HG03378 (cell line): ENCODE measurements around the gene ANKRD17.
"Not testable (repeated sequence)": the region's sequence is repeated elsewhere in the genome, so short reads cannot be mapped to it uniquely, and the experiment has no call there.

ENCODE experiments used
- ATAC-seq: cut with Tn5 transposase; IDR thresholded peaks from one replicate; pipeline ENCODE4 v1.9.1; 2021; ENCODE audit warnings: mild to moderate bottlenecking, moderate library complexity; ENCODE audit not compliant: unreplicated experiment

The ANKRD17 gene

DNA sequence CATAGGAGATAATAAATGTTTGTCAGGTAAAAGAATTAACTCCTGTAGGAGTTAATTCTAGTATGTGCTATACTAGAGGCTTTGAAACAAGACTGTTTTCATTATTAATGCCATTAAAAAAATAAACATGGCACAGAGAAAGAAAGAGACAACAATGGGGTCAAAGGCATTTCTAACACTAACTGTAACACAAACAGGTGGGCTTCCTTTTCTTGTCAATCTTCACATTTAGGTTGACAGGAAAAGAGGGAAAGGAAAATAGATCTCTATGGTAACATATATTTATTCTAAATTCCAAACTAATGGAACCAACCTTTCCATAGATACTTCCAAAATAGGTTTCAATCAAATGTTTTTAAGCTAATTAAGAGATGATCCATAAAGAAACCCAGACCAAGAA is 9.8 kb downstream of the ANKRD17 start:
- ATAC-seq = no peak

DNA sequence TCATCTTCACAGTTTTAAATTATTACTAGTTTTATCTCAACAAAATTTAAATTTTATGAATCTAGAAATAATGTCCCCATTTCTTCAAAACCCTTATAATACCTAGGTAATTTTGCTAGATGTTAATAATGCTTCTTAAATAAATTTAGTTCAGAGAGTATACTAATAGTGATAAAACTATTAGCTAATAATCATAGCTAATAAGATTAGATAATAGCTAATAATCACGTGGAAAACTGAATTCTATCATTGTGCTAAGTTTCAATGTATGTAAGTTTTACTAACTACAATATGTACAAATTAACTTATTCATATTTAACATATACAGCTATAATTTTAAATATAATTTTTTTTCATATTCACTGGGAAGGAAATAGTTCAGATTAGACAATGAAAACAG is 10.2 kb downstream of the ANKRD17 start:
- no peak for ATAC-seq

DNA sequence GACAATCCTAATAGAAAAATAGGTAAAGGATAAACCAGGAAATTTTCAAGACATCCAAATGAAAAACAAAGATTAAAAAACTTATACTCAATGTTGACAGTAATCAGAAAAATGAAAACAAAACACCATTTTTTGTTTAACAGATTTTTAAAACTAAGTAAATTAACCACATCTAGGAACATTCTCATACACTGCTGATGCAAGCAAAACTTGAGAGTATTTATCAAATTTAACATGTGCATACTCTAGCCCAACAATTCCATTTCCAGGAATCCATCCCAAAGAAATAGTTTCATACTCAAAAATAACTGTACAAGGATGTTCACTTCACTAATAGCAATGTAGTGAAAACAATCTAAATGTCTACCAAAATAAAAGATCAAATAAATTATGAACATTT is 11.5 kb downstream of the ANKRD17 start:
- no peak for ATAC-seq

DNA sequence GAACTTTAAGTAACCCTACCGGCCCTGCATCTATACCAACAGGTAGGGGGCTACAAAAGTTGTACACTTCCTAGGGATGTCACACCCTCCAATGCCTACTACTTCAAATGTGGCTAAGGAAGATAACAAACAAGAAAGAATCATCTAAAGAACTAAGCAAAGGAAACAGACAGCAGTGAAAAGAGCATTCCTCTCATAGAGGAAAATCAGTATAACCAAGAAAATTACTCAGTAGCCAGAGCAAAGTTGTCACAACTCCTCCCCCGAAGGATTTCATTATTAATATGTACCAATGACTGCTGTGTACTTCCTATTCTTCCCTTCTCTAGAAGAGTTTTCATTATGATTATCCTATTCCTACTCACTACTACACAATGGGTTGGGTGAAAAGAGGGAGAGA is 12.6 kb downstream of the ANKRD17 start:
- no peak for ATAC-seq

DNA sequence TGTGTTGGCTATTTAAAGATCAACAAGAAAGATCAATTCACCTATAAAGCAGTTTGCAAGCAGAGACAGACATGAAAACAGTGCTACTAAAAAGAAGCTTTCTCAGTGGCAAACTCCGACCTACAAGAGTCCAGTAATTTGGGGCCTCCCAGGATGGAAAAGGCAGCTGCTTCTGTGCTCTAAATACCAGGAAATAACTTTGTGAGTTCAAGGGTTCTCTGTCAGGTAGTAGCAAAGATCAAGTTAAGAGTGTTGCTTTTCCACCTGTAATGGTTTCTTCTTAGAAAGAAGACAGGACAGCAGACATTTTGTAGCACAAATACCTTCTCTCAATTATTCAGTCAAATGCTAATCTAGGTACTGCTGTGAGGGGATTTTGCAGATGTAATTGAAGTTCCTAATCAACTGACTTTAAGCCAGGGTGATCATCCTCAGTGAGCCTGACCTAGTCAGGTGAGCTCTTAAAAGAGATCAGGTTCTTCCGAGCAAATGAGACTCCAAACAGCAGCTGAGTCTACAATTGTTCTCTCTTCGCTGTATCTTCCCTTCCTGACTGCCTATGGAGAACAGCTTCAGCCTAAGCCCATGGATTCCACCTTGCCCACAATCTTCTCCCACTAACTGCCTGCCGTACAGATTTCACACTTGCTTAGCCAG is 13.5 kb downstream of the ANKRD17 start:
- no peak for ATAC-seq

DNA sequence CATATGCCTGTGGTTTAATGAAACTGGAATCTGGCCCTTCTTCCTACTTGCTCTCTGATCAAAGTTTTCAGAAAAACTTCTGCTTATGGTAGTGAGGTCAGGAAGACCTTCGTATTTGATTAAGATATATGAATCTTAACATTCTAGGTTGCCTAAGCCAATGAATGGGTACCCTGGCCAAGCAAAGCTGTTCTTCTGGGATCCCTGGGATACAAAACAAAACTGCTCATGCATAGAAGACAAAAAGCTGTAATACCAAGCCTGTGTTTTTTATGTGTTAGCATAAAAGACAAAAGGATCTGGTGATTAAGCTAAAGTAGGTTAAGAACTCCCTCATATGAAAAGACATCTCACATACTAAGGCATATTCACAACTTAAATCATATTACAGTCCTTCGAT is 21.6 kb downstream of the ANKRD17 start:
- no peak for ATAC-seq

DNA sequence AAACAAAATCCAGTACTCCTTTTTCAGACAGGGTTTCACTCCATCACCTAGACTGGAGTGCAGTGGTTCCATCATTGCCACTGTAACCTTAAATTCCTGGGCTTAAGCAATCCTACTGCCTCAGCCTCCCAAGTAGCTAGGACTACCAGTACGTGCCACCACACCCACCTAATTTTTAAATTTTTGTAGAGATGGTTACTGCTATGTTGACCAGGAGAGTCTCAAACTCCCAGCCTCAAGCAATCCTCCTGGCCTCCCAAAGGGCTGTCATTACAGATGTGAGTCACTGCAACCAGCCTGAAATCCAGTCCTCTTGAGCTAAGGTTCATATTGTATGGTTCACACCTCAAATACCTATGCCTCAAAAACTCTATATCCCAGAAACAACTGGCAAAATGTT is 22.4 kb downstream of the ANKRD17 start:
- ATAC-seq = no peak

DNA sequence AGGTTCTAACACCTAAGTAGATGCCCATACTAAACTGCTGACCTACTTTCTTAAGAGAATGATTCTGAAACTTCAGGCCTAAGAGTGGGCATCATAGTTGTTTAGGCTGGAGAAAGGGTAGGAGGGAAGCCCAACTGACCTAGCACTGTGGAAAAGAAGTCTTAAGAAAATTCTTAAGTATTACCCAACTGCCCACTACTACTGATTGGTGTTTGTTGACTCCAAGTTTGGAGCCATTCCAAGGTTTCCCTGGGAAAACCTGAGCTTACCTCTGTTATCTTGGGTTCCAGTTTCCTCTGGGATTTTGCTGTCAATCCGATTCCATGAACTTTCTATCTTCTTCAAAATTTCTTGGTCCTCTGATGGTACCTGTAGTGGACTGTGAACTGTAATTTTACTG is 23.9 kb downstream of the ANKRD17 start:
- no peak for ATAC-seq

DNA sequence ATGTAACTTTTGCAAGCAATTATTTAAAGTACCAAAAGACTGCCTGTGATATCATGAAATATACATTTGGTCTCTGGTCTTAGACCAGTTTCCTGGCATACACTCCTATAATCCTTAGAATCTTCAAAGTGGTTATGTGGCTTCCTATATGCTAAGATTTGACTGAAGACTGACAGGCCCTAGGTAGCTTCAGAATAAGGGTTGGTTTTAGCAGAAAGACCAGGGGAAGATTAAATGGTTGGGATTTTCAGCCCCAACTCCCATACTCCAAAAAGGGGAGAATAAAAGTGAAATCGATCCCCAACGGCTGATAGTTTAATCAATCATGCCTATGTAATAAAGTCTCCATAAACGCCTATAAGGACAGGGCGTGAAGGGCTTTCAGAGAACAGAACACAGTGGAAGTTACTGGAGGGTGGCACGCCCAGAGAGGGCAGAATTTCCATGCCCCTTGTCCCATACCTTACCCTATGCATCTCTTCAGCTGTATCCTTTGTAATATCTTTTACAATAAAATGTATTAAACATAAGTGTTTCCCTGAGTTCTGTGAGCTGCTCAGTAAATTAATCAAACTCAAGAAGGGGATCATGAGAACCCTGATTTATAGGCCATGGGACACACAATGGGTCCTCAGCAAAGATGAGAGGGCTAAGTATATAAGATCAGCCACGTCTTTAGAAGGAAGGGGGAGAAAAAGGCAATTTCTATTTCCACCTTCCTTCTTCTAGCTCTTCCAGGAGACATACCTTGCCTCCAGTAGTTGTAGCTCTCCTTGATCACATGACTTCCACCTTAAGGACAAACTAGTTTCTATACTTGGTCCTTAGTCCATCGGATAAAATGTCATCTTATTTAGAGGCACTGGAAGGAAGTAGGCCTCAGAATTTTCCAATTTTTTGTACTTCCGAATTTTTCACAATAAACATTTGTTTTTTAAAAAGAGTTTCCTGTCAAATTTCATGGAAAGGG is 26.8 kb downstream of the ANKRD17 start:
- ATAC-seq = no peak

DNA sequence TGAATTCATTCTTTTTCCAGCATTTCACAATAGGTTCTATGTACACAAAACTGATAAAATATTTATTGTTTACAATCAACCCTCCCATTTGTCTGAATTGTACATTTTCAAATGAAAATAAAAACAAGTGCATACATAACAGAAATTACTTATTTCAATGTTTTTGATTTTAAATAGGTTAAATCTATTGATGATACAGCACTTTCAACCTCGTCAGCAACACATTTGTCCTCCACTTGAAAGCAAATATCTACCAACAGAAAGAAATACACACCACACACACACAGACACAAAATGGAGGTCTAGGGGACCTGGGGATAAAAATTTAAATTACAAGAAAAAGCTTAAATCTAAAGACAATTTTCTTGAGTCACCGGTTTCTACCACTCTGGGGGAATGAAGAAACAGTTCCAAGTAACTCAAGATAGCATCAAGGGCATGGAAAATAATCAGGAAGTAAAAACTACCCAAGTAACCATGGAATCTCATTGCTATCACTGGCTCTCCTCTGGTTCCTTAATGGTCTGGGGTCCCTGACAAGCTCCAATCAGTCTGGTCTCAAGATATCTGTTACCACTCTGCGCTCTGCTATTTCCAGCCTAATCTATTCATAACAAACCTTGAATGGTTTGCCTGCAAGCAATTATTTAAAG is 27.6 kb downstream of the ANKRD17 start:
- no peak for ATAC-seq

DNA sequence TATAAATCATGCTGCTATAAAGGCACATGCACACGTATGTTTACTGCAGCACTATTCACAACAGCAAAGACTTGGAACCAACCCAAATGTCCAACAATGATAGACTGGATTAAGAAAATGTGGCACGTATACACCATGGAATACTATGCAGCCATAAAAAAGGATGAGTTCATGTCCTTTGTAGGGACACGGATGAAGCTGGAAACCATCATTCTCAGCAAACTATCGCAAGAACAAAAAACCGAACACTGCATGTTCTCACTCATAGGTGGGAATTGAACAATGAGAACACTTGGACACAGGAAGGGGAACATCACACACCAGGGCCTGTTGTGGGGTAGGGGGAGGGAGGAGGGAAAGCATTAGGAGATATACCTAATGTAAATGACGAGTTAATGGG is 29.8 kb downstream of the ANKRD17 start:
- ATAC-seq = not testable (repeated sequence)

DNA sequence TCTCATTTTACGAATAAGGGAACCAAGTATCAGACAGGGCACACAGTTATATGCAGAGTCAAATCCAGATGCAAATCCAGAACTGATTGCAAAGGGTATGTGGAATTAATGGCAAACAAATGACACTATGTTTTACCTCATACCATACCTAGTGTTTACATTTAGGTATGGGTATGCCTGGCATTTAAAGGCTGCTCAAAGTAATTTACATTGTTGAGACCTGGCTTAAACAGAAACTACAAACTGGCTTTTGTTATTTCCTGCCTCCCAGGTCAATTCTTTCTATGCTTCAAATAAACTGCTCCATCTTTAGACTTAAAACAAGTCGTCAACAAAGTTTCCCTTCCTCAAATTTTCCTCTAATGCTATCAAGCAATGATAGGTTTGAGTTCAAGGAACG is 33.7 kb downstream of the ANKRD17 start:
- ATAC-seq = no peak

DNA sequence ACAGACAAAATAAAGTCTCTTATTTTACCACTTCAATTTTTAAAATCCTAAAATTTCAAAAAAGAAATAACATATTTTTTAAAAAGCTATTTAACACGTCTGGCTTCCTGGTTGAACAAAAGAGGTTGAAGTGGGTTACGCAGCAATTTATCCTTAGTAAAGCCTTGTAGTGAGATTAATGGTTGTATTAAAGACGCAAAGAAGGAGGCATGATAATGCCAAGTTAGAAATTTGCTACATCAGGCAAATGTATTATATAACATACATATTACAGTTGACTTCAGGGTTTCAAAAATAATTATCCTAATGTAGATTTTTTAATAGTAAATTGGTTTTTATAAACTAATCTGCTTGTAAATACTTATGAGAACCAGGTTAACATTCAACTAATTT is 35.3 kb downstream of the ANKRD17 start:
- no peak for ATAC-seq

DNA sequence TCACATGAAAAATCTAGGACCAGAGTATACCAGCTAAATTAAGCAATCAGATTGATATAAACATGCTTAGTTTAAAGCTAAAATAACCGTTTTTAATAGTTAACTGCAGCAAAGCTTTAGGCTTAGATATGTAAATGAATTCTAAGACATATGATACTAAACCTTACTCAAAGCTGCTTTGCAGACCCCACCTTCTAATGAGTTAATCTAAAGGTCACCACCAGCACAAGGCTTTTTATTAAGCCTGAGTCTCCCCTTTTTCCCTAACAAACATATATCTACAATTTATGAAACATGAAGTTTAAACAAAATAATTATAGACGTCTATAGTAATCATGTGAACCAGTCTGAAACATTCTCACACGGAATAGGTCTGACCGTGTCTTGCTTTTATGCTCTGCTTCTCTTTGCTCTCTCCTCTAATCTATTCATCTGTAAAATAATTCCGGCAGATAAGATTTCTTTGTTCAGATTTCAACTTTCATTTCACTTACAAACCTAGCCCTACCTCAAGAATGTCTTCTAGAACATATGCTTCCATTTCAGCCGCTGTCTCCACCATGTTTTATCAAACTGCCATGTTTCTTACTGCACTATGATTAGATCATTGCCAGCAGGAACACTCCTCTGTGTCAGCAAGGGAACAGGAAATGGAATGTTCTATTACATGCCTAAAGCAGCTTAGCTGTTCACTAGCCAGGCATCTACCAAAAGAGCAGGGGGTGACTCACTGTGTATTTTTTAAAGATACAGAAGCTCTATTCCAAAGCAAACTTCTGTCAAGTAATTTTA is 35.9 kb downstream of the ANKRD17 start:
- peak; percentile 99 for ATAC-seq

DNA sequence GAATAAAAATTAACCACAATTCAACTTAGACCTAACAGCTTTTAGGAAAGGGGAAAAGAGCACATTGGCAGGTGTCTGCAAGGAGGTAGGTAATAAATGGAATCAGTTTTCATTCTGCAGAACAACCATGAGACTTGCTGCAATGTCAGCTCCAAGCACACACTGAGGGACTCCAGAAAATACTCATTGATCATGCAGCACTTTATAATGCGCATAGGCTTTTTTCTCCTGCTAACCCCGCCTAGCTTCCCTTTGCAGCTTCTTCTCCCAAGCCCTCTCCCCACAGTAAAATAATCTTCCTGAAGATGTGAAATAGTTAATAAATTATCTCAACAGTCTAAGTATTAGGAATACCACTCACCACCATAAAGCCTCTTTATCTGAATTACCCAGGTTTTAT is 36.9 kb downstream of the ANKRD17 start:
- no peak for ATAC-seq

DNA sequence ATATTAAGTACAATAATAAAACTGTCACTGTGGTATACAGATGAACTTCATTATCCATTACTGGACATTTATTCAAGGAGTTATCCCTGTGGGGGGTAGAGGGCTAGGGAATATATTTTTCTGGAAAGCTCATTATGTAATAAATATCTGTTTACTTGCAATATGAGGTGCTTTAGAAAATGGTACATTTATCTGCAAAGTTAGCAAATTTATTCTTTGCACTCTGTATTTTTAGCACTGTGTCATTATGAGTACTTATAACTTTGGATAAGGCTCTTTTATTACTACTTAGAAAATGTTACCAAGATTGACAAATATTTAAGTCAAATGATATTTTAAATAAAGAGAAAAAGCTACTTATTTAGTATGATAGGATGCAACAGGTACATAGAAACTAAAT is 37.8 kb downstream of the ANKRD17 start:
- no peak for ATAC-seq

DNA sequence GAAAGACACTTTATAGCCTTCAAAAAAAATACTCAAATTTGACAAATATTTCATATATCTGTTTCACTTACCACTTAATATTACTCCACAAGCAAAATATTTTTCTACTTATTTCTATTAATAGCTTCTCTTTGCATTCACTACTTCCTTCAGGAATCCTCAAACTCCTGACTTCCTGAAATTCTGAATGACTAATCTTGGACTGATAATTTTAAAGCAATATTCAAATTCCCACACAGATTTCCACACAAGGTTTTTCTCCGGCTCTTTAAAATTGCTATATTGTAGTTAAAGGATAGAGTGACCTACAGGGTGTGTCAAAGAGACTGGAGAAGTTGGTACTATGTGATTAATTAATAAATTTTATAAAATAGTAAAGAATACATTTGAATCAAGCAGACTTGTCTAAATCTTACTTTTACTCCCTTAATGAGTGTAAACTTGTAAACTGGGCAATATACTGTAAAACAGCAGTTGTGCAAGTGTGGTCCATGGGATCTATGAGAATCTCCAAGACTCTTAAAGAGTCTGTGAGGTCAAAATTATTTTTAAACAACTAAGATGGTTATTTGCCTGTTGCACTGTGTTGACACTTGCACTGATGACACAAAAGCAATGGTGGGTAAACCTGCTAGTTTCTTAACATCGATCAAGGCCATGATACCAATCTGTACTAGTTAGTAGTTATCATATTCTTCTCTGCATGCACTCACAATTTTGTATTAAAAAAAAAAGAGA is 44.5 kb downstream of the ANKRD17 start:
- ATAC-seq = no peak

DNA sequence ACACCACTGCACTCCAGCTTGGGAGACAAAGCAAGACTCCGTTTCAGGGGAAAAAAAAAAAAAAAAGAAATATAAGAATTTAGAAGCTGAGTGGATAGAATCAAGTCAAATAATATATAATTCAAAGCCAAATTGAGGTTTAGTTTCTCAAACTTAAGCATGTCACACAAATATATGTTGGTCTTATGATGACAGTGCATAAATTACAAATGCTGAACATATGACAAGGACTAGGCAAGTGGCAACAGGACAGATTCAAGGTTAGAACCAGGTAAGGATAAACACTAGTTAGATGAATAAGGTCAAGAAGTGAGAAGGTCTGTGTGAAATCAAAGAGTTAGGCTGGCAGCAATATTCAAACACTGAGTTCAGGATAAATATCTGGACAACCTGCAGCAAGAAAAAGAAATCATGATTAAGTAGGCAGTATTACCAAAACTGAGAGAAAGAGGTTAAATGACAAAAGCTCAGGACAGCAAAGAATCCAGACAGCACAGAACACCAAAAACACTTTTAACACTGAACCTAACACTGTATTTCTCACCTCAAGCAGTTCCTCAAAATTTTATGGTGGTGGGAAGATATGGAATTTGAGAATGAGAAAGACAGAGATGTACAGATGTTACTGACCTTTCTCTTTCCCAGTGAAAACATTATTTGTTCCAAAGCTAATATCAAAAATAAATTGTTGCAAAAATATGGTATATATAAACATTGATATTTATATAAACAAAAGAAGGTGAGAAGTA is 45.4 kb downstream of the ANKRD17 start:
- ATAC-seq = no peak

DNA sequence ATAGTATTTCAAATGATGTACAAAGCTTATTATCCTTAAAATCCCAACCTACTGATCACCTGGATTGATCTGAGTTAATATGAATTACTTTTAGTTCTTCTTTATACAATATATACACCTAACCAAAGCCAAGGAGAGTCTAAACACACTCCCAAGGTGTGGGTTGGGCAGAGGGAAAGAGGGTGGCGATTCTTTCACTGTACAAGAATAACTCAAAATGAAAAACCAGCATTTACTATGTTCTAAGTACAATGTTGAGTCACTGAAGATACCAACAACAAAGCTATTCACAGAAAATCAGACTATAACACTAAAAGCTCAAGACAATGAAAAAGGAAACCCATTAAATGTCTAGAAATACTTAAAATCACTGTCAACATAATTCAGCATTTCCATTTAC is 46.6 kb downstream of the ANKRD17 start:
- no peak for ATAC-seq

DNA sequence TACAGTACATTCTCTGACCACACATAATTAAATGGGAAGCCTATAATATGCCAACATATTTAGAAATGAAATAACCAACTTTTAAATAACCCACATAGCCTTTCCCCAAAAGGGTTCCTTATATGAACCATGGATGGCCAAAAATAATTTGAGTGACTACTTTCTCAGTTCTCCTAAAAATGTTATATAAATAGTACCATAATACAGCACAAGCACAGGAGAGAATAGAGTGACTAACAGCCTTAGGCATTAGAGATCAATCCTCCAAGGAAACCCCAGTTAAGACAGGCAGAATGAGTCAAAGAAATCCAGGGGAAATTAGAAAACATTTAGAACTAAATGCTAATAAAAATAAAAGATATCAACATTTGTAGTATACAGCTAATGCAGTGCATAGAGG is 50.2 kb downstream of the ANKRD17 start:
- no peak for ATAC-seq
